K562 (cell line): ENCODE results near the gene OSCAR. TPM values are rescaled to one million over a fixed set of nuclear protein-coding genes. Genes with fewer than 3 reads are reported as not detected.
A peak's percentile ranks its signal among the peaks of the same experiment; 100 is the strongest.

ENCODE experiments used
- ATF7 ChIP-seq: fragments of 450-650 bp; IDR thresholded peaks from 2 replicates; pipeline ENCODE4 v1.7.1; 2014; ENCODE audit warnings: mild to moderate bottlenecking, moderate library complexity
- GABPB1 ChIP-seq: sonication (generic); formaldehyde crosslinking; IDR thresholded peaks from 2 replicates; pipeline ENCODE4 v1.8.0; 2022; ENCODE audit warnings: mild to moderate bottlenecking, missing genetic modification reagents
- HDAC1 ChIP-seq, 2 experiments: fragments of 450-650 bp; IDR thresholded peaks; 2 replicates each; pipeline ENCODE4 v1.6.1; 2016 to 2017; ENCODE audit warnings: inconsistent platforms in 1 of 2, mild to moderate bottlenecking in 1 of 2, moderate library complexity in 1 of 2
- HLTF ChIP-seq: fragments of 450-650 bp; IDR thresholded peaks from 2 replicates; pipeline ENCODE4 v1.6.1; 2016
- MYBL2 ChIP-seq, 2 experiments: fragments of 450-650 bp in 1 of 2; sonication (generic) in 1 of 2; formaldehyde crosslinking in 1 of 2; IDR thresholded peaks; 2 replicates each; pipeline versions ENCODE4 v1.6.1 to v1.8.1; 2017 to 2022; ENCODE audit warnings: borderline replicate concordance in 1 of 2, inconsistent platforms in 1 of 2, low read depth in 1 of 2, mild to moderate bottlenecking in 1 of 2, missing genetic modification reagents in 1 of 2, moderate library complexity in 1 of 2
- MYNN ChIP-seq, 2 experiments: sonication (generic); formaldehyde crosslinking in 1 of 2; IDR thresholded peaks; 2 replicates each; pipeline versions ENCODE4 v1.5.0 to v1.6.1; 2016 to 2020; ENCODE audit warnings: antibody characterized with exemption in 1 of 2, missing genetic modification reagents in 1 of 2
- RBM14 ChIP-seq: fragments of 200-400 bp; formaldehyde crosslinking; IDR thresholded peaks from 2 replicates; pipeline ENCODE4 v1.6.1; 2018; ENCODE audit warnings: low read depth, mild to moderate bottlenecking, low read length, moderate library complexity, borderline replicate concordance; ENCODE audit not compliant: insufficient read depth
- REST ChIP-seq, 2 experiments: fragments of 450-650 bp; formaldehyde crosslinking in 1 of 2; IDR thresholded peaks; 2 replicates each; pipeline versions ENCODE4 v1.4.0 to v1.6.1; 2014 to 2020; ENCODE audit warnings: mild to moderate bottlenecking in 2 of 2, borderline replicate concordance in 1 of 2, low read depth in 1 of 2
- STAG1 ChIP-seq: sonication (generic); formaldehyde crosslinking; IDR thresholded peaks from 2 replicates; pipeline ENCODE4 v1.5.0; 2020; ENCODE audit warnings: missing genetic modification reagents, borderline replicate concordance
- TBP ChIP-seq: optimal IDR thresholded peaks from 2 replicates; pipeline ENCODE3; 2011; ENCODE audit warnings: low read depth, low read length, improper control_type of control experiment
- TSC22D4 ChIP-seq: fragments of 450-650 bp; IDR thresholded peaks from 2 replicates; pipeline ENCODE4 v1.6.1; 2016; ENCODE audit warnings: missing genetic modification characterization, missing biosample characterization, control low read depth
- ZBTB1 ChIP-seq: sonication (generic); formaldehyde crosslinking; IDR thresholded peaks from 2 replicates; pipeline ENCODE4 v1.8.1; 2023; ENCODE audit warnings: missing genetic modification reagents, low read depth, mild to moderate bottlenecking, borderline replicate concordance
- ZNF384 ChIP-seq: IDR thresholded peaks from 2 replicates; pipeline ENCODE4 v1.6.1; 2012; ENCODE audit warnings: low read depth, low read length, improper control_type of control experiment
- ZNF639 ChIP-seq, 2 experiments: fragments of 200-800 bp in 1 of 2; sonication (Bioruptor generic) in 1 of 2; sonication (generic) in 1 of 2; formaldehyde crosslinking in 1 of 2; IDR thresholded peaks in 1 of 2; conservative IDR thresholded peaks in 1 of 2; 2 replicates each; pipeline versions ENCODE4 v1.5.0 to v1.6.1; 2016 to 2020; ENCODE audit warnings: missing compliant biosample characterization in 1 of 2, missing genetic modification characterization in 1 of 2, missing genetic modification reagents in 1 of 2
- ZZZ3 ChIP-seq: fragments of 450-650 bp; IDR thresholded peaks from 2 replicates; pipeline ENCODE4 v1.6.1; 2016; ENCODE audit warnings: antibody characterized with exemption, mild to moderate bottlenecking, moderate library complexity
- polyA plus RNA-seq, 8 experiments: library from polyadenylated mRNA; depleted of rRNA in 4 of 8; stranded (reverse) in 5 of 8; unstranded in 3 of 8; fragments of >200 nt; fragmentation: Nextera tagmentation in 2 of 8; fragmentation: Illumina TruSeq in 1 of 8; extraction: Ambion mirVana in 2 of 8; extraction: Trizol in 1 of 8; gene quantifications; 2 replicates each; pipeline versions ENCODE4 v1.2.1 to v1.2.3, GENCODE V29; 2011 to 2014; ENCODE audit warnings: inconsistent platforms in 1 of 8, missing spikeins in 1 of 8
- total RNA-seq, 7 experiments: library from RNA; depleted of rRNA in 6 of 7; stranded (reverse); fragments of >200 nt in 6 of 7; fragmentation: Illumina TruSeq in 2 of 7; extraction: Trizol in 2 of 7; gene quantifications; 2 replicates each; pipeline versions ENCODE4 v1.2.1 to v1.2.3, GENCODE V29; 2011 to 2021; ENCODE audit warnings: low replicate concordance in 1 of 7

Gene OSCAR
- total and polyA plus RNA-seq, 9 of the 15 experiments (the other 6 are each of a cell fraction or from before 2014, with no cell fraction given), result 0.09 to 0.62 (median 0.13) TPM; not detected in 5

- TF ChIP-seq REST (IDR thresholded peaks at IDR 0.05; ENCODE audit: borderline replicate concordance), result no peak
- TF ChIP-seq REST (CRISPR knock-in tag; IDR thresholded peaks at IDR 0.05; ENCODE audit: low read depth), result 0 out of 2 replicates have a peak, but pooled peaks have one; percentile 31
- TF ChIP-seq HDAC1 (IDR thresholded peaks at IDR 0.05), result peak in 1 of 2 experiments; percentile 17; a peak in 1 of 4 replicates
- TF ChIP-seq TSC22D4 (tag), result no peak
- 0 out of 2 replicates have a peak, but pooled peaks have one; percentile 26 for TF ChIP-seq STAG1 (CRISPR knock-in tag)
- peak in 1 of 2 experiments; percentile 67; a peak in 1 of 4 replicates for TF ChIP-seq ZNF639 (CRISPR knock-in tag; conservative IDR thresholded peaks at IDR 0.05 in 1 of 2, IDR thresholded peaks at IDR 0.05 in 1 of 2)
- TF ChIP-seq RBM14, result 0 out of 2 replicates have a peak, but pooled peaks have one; percentile 50
- peak; percentile 35; the same call in 1 of the 2 replicates for TF ChIP-seq ZBTB1 (CRISPR knock-in tag)
- TF ChIP-seq MYBL2 (IDR thresholded peaks at IDR 0.05; ENCODE audit: low read depth), result no peak
- TF ChIP-seq MYBL2 (CRISPR knock-in tag; IDR thresholded peaks at IDR 0.05; ENCODE audit: borderline replicate concordance), result peak; percentile 47; the same call in 1 of the 2 replicates
- TF ChIP-seq HLTF, result 0 out of 2 replicates have a peak, but pooled peaks have one; percentile 29
- no peak for TF ChIP-seq ZZZ3
- TF ChIP-seq TBP, result peak; percentile 68
- TF ChIP-seq MYNN (IDR thresholded peaks at IDR 0.05), result no peak
- no peak for TF ChIP-seq MYNN (CRISPR knock-in tag; IDR thresholded peaks at IDR 0.05)
- TF ChIP-seq GABPB1, result peak; percentile 59
- TF ChIP-seq ATF7, result no peak
- TF ChIP-seq ZNF384, result no peak
These were observed 37.3 kb upstream of the OSCAR start, which contains the start of gene CNOT3 (continued) for GRCh38 chr19:54137699-54138488.
